Measurements from ENCODE around the gene SLX4. TPM values are rescaled to one million over a fixed set of nuclear protein-coding genes. Genes with fewer than 3 reads are reported as not detected.

Gene SLX4
- total RNA-seq, 1 donor from 2014 or later: 14.1 TPM

GRCh38 chr16:3541527-3542155, 69.8 kb downstream of the SLX4 start:
- no peak for TF ChIP-seq CTCF (IDR thresholded peaks at IDR 0.05; ENCODE audit: partially characterized antibody, unreplicated experiment)
- Mint-ChIP-seq H3K4me1 (ENCODE audit: low read depth, unreplicated experiment) (peaks cover 4% of the 10 kb centered on the region), H3K27me3 (ENCODE audit: unreplicated experiment) (no peaks in the 10 kb centered on the region), H3K9me3 (ENCODE audit: unreplicated experiment) (no peaks in the 10 kb centered on the region), H3K36me3 (ENCODE audit: unreplicated experiment) (no peaks in the 10 kb centered on the region), H3K4me3 (ENCODE audit: unreplicated experiment) (no peak overlapping the region), H3K27ac (ENCODE audit: unreplicated experiment) (no peak overlapping the region)
- DNase-seq: no peak

DNA sequence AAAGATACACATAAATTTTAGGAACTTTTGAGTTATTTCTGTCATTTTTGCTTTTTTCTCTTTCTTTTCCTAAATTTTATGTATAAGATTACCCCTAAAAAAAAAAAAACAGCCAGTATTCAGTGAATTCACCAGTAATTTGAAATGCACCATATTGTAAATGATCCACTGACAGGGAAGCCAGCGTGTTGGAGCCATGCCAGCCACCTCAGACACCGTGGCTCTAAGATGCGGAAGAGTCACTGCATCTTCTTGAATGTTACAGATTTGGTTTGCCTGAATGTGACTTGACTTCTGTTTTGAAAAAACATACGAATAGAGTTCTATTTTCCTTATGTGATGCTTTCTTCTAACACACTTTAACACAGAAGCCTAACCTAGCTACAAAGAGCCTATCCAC, 73.2 kb downstream of the SLX4 start:
- Mint-ChIP-seq H3K36me3 (ENCODE audit: unreplicated experiment) (no peaks in the 10 kb centered on the region), H3K9me3 (ENCODE audit: unreplicated experiment) (no peaks in the 10 kb centered on the region), H3K4me1 (ENCODE audit: low read depth, unreplicated experiment) (peaks cover 7% of the 10 kb centered on the region), H3K27ac (ENCODE audit: unreplicated experiment) (no peak overlapping the region), H3K27me3 (ENCODE audit: unreplicated experiment) (peaks cover 5% of the 10 kb centered on the region), H3K4me3 (ENCODE audit: unreplicated experiment) (no peak overlapping the region)
- TF ChIP-seq CTCF (IDR thresholded peaks at IDR 0.05; ENCODE audit: partially characterized antibody, unreplicated experiment): no peak
- no peak for DNase-seq

- H3K4me1 Mint-ChIP-seq (ENCODE audit: low read depth, unreplicated experiment): peaks cover 2% of the 10 kb centered on the region
- no peak for DNase-seq
- peaks cover 5% of the 10 kb centered on the region for H3K27me3 Mint-ChIP-seq (ENCODE audit: unreplicated experiment)
- no peak overlapping the region for H3K27ac Mint-ChIP-seq (ENCODE audit: unreplicated experiment)
- no peaks in the 10 kb centered on the region for H3K36me3 Mint-ChIP-seq (ENCODE audit: unreplicated experiment)
- H3K9me3 Mint-ChIP-seq (ENCODE audit: unreplicated experiment): no peaks in the 10 kb centered on the region
- no peak for TF ChIP-seq CTCF (IDR thresholded peaks at IDR 0.05; ENCODE audit: partially characterized antibody, unreplicated experiment)
- no peak overlapping the region for H3K4me3 Mint-ChIP-seq (ENCODE audit: unreplicated experiment)
Observed at GRCh38 chr16:3536851-3537250, 74.6 kb downstream of the SLX4 start.

DNA sequence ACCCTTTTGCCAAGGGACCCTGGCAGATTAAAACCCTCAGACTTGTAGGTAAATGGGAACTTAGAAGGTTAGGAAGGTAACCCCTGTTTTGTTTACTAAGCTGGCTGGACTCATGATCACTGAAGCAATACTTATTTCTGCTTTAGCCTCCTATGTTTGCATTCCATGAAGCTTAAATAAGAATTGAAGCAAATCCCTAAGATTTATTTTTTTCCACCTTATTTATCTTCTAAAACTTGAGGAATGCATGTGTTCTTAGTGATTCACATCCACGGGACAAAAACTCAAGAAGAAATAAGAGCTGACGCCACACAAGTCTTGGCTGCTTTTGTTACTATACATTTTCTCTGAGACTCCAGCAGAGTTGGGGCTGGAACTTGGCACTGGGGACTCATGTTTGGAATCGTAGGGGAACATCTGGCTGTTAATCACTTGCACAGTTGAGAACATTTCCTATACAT, 75.1 kb downstream of the SLX4 start:
- Mint-ChIP-seq H3K9me3 (ENCODE audit: unreplicated experiment) (no peaks in the 10 kb centered on the region), H3K36me3 (ENCODE audit: unreplicated experiment) (no peaks in the 10 kb centered on the region), H3K4me1 (ENCODE audit: low read depth, unreplicated experiment) (peaks cover 2% of the 10 kb centered on the region), H3K27ac (ENCODE audit: unreplicated experiment) (no peak overlapping the region), H3K4me3 (ENCODE audit: unreplicated experiment) (no peak overlapping the region), H3K27me3 (ENCODE audit: unreplicated experiment) (peaks cover 5% of the 10 kb centered on the region)
- DNase-seq: no peak
- no peak for TF ChIP-seq CTCF (IDR thresholded peaks at IDR 0.05; ENCODE audit: partially characterized antibody, unreplicated experiment)

GRCh38 chr16:3534126-3534525, 77.3 kb downstream of the SLX4 start:
- Mint-ChIP-seq H3K4me1 (ENCODE audit: low read depth, unreplicated experiment) (peaks cover 2% of the 10 kb centered on the region), H3K27ac (ENCODE audit: unreplicated experiment) (no peak overlapping the region), H3K36me3 (ENCODE audit: unreplicated experiment) (no peaks in the 10 kb centered on the region), H3K4me3 (ENCODE audit: unreplicated experiment) (no peak overlapping the region), H3K9me3 (ENCODE audit: unreplicated experiment) (no peaks in the 10 kb centered on the region), H3K27me3 (ENCODE audit: unreplicated experiment) (peaks cover 5% of the 10 kb centered on the region)
- no peak for TF ChIP-seq CTCF (IDR thresholded peaks at IDR 0.05; ENCODE audit: partially characterized antibody, unreplicated experiment)
- DNase-seq: no peak

Data from glutamatergic neuron (in vitro differentiated cells).